Endodermal cell (in vitro differentiated cells): ENCODE data around the gene TBC1D20. TPM values are rescaled to one million over a fixed set of nuclear protein-coding genes. Genes with fewer than 3 reads are reported as not detected.
A peak's percentile ranks its signal among the peaks of the same experiment; 100 is the strongest.

ENCODE experiments used
- DNase-seq: peaks from one replicate; pipeline ENCODE4 v3.0.0-alpha.2; 2017
- H3K27ac ChIP-seq: 2 replicates; pipeline ENCODE4 v1.5.1; 2013; ENCODE audit warnings: mild to moderate bottlenecking, low read depth, low read length, moderate library complexity
- H3K27me3 ChIP-seq: 2 replicates; pipeline ENCODE4 v1.6.1; 2013; ENCODE audit warnings: mild to moderate bottlenecking, low read length, moderate library complexity; ENCODE audit not compliant: insufficient read depth, control insufficient read depth, poor library complexity, severe bottlenecking
- H3K36me3 ChIP-seq: 2 replicates; pipeline ENCODE4 v1.7.0; 2013; ENCODE audit warnings: mild to moderate bottlenecking, low read length, moderate library complexity; ENCODE audit not compliant: control insufficient read depth, insufficient read depth
- H3K4me1 ChIP-seq: one replicate; pipeline ENCODE4 v1.7.0; 2013; ENCODE audit warnings: low read length; ENCODE audit not compliant: control insufficient read depth, insufficient read depth
- H3K4me3 ChIP-seq: 2 replicates; pipeline ENCODE4 v1.5.1; 2013; ENCODE audit warnings: mild to moderate bottlenecking, low read length, moderate library complexity
- H3K9ac ChIP-seq: 2 replicates; pipeline ENCODE4 v1.6.1; 2013; ENCODE audit warnings: mild to moderate bottlenecking, low read length, moderate library complexity; ENCODE audit not compliant: poor library complexity, severe bottlenecking; ENCODE audit errors: extremely low read depth
- H3K9me3 ChIP-seq: 2 replicates; pipeline ENCODE4 v1.6.1; 2013; ENCODE audit warnings: mild to moderate bottlenecking, low read length, moderate library complexity; ENCODE audit not compliant: control insufficient read depth
- H3K27ac Mint-ChIP-seq: 2 replicates; pipeline ENCODE4 v1.8.0; 2020; ENCODE audit warnings: mixed read lengths
- H3K27me3 Mint-ChIP-seq: 2 replicates; pipeline ENCODE4 v1.8.0; 2021; ENCODE audit warnings: mild to moderate bottlenecking, mixed read lengths; ENCODE audit not compliant: insufficient read depth
- H3K36me3 Mint-ChIP-seq: 2 replicates; pipeline ENCODE4 v1.8.0; 2020; ENCODE audit warnings: low read depth, mixed read lengths
- H3K4me1 Mint-ChIP-seq: 2 replicates; pipeline ENCODE4 v1.8.0; 2020; ENCODE audit warnings: mixed read lengths
- H3K4me3 Mint-ChIP-seq: 2 replicates; pipeline ENCODE4 v1.8.0; 2020; ENCODE audit warnings: mild to moderate bottlenecking, moderate library complexity, mixed read lengths
- H3K9me3 Mint-ChIP-seq: 2 replicates; pipeline ENCODE4 v1.8.0; 2020; ENCODE audit warnings: mild to moderate bottlenecking, mixed read lengths
- WGBS, 2 experiments: methylation state at CpG; one replicate each; pipeline versions ENCODE4 v1.1.5 to v1.1.7; 2013; ENCODE audit warnings: missing lambda C conversion rate in 2 of 2, mixed read lengths in 1 of 2; ENCODE audit not compliant: insufficient coverage in 1 of 2, insufficient read length in 1 of 2; 5-methylcytosine and 5-hydroxymethylcytosine counted together
- total RNA-seq, 2 donors: library from RNA; stranded (reverse); fragmentation: NEBNext Ultra II Directional in 1 of 2; extraction: Animal tissue kit (Norgen Biotek cat#: 25700) in 1 of 2; gene quantifications; 2 replicates in 1 of 2; 3 replicates in 1 of 2; pipeline ENCODE4 v1.2.1, GENCODE V29; 2021
- TF ChIP-seq, protein P1 (sequence below): fragments of 200-600 bp; sonication (generic); conservative IDR thresholded peaks from 2 replicates; pipeline ENCODE4 v1.5.0; 2021; ENCODE audit warnings: antibody characterized with exemption, mild to moderate bottlenecking

Gene TBC1D20
- total RNA-seq, 2 donors from 2014 or later: 24.9 to 28.0 TPM

DNA sequence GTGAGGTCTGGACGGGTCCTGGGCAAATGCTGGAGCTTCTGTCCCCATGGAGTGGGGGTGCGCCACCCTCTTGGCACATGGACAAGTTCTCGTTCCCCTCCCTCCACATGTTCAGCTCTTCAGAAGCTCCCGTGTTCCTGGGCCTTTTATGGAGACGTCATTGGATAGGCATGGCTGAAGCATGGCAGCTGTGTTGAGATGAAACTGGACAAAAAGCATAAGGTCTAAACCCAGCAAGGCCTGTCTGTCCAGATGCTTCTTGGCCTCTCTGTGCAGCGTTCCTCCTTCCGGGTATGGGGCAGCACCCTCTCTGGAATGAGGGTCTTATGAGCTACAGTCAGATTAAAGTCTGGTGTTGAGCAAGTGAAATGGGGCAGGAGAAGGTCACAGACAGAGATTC, 26.8 kb downstream of the TBC1D20 start:
- no peaks in the 10 kb centered on the region for H3K4me1 ChIP-seq
- no peaks in the 10 kb centered on the region for H3K27me3 ChIP-seq
- TF ChIP-seq, protein P1, sequence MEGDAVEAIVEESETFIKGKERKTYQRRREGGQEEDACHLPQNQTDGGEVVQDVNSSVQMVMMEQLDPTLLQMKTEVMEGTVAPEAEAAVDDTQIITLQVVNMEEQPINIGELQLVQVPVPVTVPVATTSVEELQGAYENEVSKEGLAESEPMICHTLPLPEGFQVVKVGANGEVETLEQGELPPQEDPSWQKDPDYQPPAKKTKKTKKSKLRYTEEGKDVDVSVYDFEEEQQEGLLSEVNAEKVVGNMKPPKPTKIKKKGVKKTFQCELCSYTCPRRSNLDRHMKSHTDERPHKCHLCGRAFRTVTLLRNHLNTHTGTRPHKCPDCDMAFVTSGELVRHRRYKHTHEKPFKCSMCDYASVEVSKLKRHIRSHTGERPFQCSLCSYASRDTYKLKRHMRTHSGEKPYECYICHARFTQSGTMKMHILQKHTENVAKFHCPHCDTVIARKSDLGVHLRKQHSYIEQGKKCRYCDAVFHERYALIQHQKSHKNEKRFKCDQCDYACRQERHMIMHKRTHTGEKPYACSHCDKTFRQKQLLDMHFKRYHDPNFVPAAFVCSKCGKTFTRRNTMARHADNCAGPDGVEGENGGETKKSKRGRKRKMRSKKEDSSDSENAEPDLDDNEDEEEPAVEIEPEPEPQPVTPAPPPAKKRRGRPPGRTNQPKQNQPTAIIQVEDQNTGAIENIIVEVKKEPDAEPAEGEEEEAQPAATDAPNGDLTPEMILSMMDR: no peak
- peaks cover 58% of the 10 kb centered on the region for H3K36me3 ChIP-seq
- H3K27ac ChIP-seq: no peak overlapping the region
- Mint-ChIP-seq H3K4me1 (peaks cover 8% of the 10 kb centered on the region), H3K27ac (no peak overlapping the region), H3K9me3 (no peaks in the 10 kb centered on the region), H3K4me3 (no peak overlapping the region), H3K27me3 (no peaks in the 10 kb centered on the region), H3K36me3 (peaks cover 60% of the 10 kb centered on the region)
- no peaks in the 10 kb centered on the region for H3K9me3 ChIP-seq
- H3K9ac ChIP-seq: no peak overlapping the region
- no peak overlapping the region for H3K4me3 ChIP-seq
- no peak for DNase-seq
- WGBS, 2 experiments: 92 to 96% methylated on average over 7 of the region's 7 CpGs

DNA sequence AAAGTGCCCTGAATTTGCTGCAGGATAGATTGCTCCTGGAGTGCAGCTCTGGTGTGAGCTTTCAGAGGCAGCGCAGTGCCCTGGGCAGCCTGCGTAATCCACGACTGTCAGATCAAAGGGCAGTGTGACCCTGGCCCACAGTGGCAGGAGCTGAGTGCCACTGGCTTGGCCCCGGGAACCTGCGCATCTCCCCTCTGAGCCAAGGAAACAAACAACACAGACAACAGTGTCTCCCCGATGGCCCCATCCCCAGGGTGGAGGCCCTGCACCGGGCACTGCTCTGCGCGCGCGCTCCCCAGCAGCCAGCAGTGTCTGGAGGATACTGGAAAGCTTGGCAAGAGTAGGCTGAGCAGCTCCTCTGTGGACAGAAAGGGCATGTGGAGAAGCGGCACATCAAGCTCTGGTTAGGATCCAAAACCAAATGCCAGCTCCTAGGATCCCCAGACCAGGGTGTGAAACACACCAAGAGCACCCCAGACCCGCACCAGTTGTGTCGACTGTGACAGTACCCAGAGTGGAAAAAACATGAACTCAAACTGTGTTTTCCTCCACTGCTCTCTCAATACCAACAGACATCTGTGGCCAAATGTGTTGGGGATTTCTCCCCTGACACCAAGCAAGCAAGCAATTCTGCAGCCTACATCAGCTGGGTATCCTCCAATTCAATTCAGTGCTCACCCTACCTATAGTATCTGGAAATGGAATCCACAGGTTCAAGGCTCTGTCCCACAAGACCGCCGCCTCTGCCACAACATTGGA, 27.5 kb downstream of the TBC1D20 start:
- H3K4me1 ChIP-seq: no peaks in the 10 kb centered on the region
- H3K9ac ChIP-seq: no peak overlapping the region
- H3K27me3 ChIP-seq: no peaks in the 10 kb centered on the region
- Mint-ChIP-seq H3K4me3 (no peak overlapping the region), H3K4me1 (peaks cover 8% of the 10 kb centered on the region), H3K9me3 (no peaks in the 10 kb centered on the region), H3K36me3 (peaks cover 60% of the 10 kb centered on the region), H3K27me3 (no peaks in the 10 kb centered on the region), H3K27ac (peak overlapping the region; percentile 80)
- TF ChIP-seq, protein P1: no peak
- H3K27ac ChIP-seq: peak overlapping the region; percentile 53
- H3K36me3 ChIP-seq: peaks cover 51% of the 10 kb centered on the region
- 82 to 89% methylated on average over 11 to 16 of the region's 16 CpGs for WGBS, 2 experiments
- no peak overlapping the region for H3K4me3 ChIP-seq
- DNase-seq: peak; percentile 62
- no peaks in the 10 kb centered on the region for H3K9me3 ChIP-seq

DNA sequence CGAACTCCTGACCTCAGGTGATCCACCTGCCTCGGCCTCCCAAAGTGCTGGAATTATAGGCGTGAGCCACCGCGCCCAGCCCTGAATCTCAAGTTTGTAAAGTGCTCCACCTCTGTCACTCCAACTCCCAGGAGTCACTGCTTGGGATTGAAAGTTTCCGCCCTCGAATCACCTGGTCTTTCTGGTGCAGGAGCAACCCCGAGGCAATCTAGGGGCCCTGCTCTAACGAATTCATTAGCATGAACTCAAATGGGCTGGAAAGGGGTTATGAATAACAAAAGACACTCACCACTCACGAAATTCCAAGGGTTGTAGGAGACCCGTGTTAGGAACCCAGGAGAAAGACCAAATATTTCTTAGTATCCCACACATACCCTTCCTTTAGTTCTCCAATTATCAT, 28.1 kb downstream of the TBC1D20 start:
- Histone ChIP-seq H3K27me3 (no peaks in the 10 kb centered on the region), H3K9me3 (no peaks in the 10 kb centered on the region), H3K27ac (peak overlapping the region; percentile 53), H3K4me3 (no peak overlapping the region), H3K36me3 (peaks cover 45% of the 10 kb centered on the region), H3K9ac (no peak overlapping the region), H3K4me1 (no peaks in the 10 kb centered on the region)
- peak; percentile 78 for DNase-seq
- 64% methylated on average over 11 of the region's 11 CpGs; no CpG with 5 or more reads in 1 of the 2 experiments for WGBS, 2 experiments
- Mint-ChIP-seq H3K4me1 (peaks cover 8% of the 10 kb centered on the region), H3K36me3 (peaks cover 57% of the 10 kb centered on the region), H3K9me3 (no peaks in the 10 kb centered on the region), H3K27me3 (no peaks in the 10 kb centered on the region), H3K4me3 (no peak overlapping the region), H3K27ac (peak overlapping the region; percentile 80)
- TF ChIP-seq, protein P1: no peak
